Muscle of back (tissue), 11 donors: ENCODE results near the gene TRA2B. TPM values are rescaled to one million over a fixed set of nuclear protein-coding genes. Genes with fewer than 3 reads are reported as not detected.

Source experiments
- DNase-seq, 3 donors: peaks; one replicate each; pipeline versions ENCODE4 v3.0.0 to v3.0.0-alpha.2; 2013
- polyA plus RNA-seq, 10 donors: library from polyadenylated mRNA; unstranded; fragments of 120-200 nt; gene quantifications; one replicate each; pipeline ENCODE4 v1.2.1, GENCODE V29; 2013; ENCODE audit not compliant: insufficient read length in 10 of 10

TRA2B gene
- polyA plus RNA-seq, 10 donors, result 148 to 205 (median 170) TPM

DNA sequence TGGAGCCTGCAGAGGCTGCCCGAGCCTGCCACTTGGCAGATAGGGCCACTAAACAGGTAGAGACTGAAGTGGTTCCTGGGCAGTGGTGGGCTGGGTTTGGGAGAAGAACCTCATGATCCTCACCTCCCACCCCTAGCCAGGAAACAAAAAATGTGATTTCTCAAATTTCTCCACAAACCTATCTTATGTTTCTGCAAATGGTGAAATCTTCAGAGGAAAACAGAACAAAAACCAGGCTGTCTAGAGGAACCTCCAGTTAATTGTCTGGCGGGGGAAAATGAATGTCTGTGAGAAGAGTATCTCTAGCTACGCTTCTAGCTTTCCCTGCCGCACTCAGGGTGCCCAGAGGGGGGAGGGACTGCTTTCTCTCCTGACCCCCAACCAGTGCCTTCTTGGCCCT, 55.9 kb downstream of the TRA2B start:
- DNase-seq, result no peak

- no peak for DNase-seq
These were observed 57.2 kb downstream of the TRA2B start for GRCh38 chr3:185880600-185880999.

DNA sequence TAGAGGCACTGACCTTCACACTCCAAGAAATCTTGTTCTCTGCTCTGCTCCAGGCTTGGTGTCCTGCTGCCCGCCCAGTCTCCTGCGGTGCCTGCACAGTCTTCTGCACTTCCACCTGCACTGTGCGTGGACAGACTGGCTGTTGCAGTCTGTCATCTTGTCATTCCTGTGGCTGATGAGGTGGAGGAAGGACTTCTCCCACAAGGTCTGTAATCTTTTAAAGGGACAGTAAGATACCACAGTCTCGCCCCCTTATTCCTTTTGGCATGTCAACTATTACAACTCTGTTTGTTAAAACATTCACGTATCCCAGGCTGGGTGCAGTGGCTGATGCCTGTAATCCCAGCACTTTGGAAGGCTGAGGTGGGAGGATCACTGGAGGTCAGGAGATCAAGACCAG, 58.9 kb downstream of the TRA2B start:
- no peak for DNase-seq

- DNase-seq, result no peak
These were observed 63.7 kb downstream of the TRA2B start for GRCh38 chr3:185874119-185874518.

GRCh38 chr3:185867650-185868049, 70.2 kb downstream of the TRA2B start:
- DNase-seq, result no peak

DNA sequence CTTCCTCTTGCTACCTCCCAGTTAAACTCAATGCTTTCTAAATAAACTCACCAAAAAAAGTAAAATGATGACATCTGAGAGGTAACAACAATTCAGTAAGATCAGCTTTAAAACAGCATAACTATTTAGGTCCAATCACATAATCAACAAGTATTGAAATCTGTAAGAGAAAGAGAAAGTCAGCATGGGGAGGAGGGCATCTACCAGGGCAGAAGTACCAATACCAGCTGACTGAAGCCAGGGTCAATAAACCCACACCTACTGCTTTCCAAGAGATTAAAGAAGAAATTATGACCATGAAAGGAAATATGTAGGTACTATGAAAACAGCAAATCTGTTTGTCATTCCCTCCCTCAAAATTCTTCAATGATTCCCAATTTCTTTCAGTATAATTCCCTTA, 70.8 kb downstream of the TRA2B start:
- no peak for DNase-seq

- no peak for DNase-seq
These were observed 71.3 kb downstream of the TRA2B start for GRCh38 chr3:185866555-185866954.

Other genes with a start within 250 kb of the TRA2B start
- 10 to 100 TPM; 34.6 to 59.6 (median 39.3) TPM for gene IGF2BP2, start 113.0 kb downstream of the TRA2B start, polyA plus RNA-seq
- gene ETV5, start 171.1 kb upstream of the TRA2B start, polyA plus RNA-seq, result 10 to 100 TPM; 20.9 to 33.4 (median 29.9) TPM